Tibial nerve (tissue), 4 donors: ENCODE results near the gene MAGI3. TPM values are rescaled to one million over a fixed set of nuclear protein-coding genes. Genes with fewer than 3 reads are reported as not detected.

Source experiments
- DNase-seq, 2 donors: peaks; one replicate each; pipeline ENCODE4 v3.0.0-alpha.2; 2019; ENCODE audit warnings: low spot score in 2 of 2
- H3K27ac ChIP-seq, 4 donors: fragments of 200-600 bp; sonication (generic) in 3 of 4; one replicate each; pipeline ENCODE4 v1.5.1; 2017 to 2019; ENCODE audit warnings: mild to moderate bottlenecking in 1 of 4
- H3K27me3 ChIP-seq, 2 donors: fragments of 200-600 bp; sonication (generic) in 1 of 2; one replicate each; pipeline versions ENCODE4 v1.5.1 to v1.6.0; 2017 to 2019
- H3K36me3 ChIP-seq, 3 donors: fragments of 200-600 bp; sonication (generic); one replicate each; pipeline ENCODE4 v1.5.1; 2018 to 2019
- H3K4me1 ChIP-seq, 4 donors: fragments of 200-600 bp; sonication (generic) in 3 of 4; one replicate each; pipeline ENCODE4 v1.5.1; 2017 to 2019
- H3K4me3 ChIP-seq, 4 donors: fragments of 200-600 bp; sonication (generic) in 3 of 4; one replicate each; pipeline ENCODE4 v1.5.1; 2017 to 2019; ENCODE audit warnings: mild to moderate bottlenecking in 1 of 4, moderate library complexity in 1 of 4
- H3K9me3 ChIP-seq, 4 donors: fragments of 200-600 bp; sonication (generic) in 3 of 4; one replicate each; pipeline ENCODE4 v1.5.1; 2017 to 2019
- CTCF ChIP-seq, 5 experiments: fragments of 200-600 bp in 3 of 5; fragments of 450-650 bp in 2 of 5; sonication (generic) in 3 of 5; IDR thresholded peaks; one replicate each; pipeline ENCODE4 v1.5.1; 2016 to 2019; ENCODE audit warnings: antibody characterized with exemption in 5 of 5, mild to moderate bottlenecking in 3 of 5, moderate library complexity in 2 of 5
- EP300 ChIP-seq, 2 donors: sonication (generic); formaldehyde crosslinking; IDR thresholded peaks; one replicate each; pipeline ENCODE4 v1.6.1; 2017; ENCODE audit warnings: antibody characterized with exemption in 2 of 2, mild to moderate bottlenecking in 1 of 2
- POLR2A ChIP-seq, 2 donors: fragments of 450-650 bp; IDR thresholded peaks; one replicate each; pipeline ENCODE4 v1.6.1; 2017; ENCODE audit warnings: antibody characterized with exemption in 2 of 2, mild to moderate bottlenecking in 2 of 2, moderate library complexity in 2 of 2
- WGBS, 2 donors: methylation state at CpG; one replicate each; pipeline ENCODE4 v1.1.5; 2018; 5-methylcytosine and 5-hydroxymethylcytosine counted together
- total RNA-seq, 4 donors: library from RNA; depleted of rRNA; stranded (reverse); fragments of >200 nt; gene quantifications; one replicate each; pipeline ENCODE4 v1.1.0, GENCODE V29; 2016

Gene MAGI3
- total RNA-seq, 4 donors from 2014 or later, result 15.7 to 23.3 (median 19.4) TPM

GRCh38 chr1:113677250-113678158, 287.2 kb downstream of the MAGI3 start:
- TF ChIP-seq POLR2A (IDR thresholded peaks at IDR 0.05) (no peak), CTCF (IDR thresholded peaks at IDR 0.05) (peak; percentile 35 to 56 (median 51))
- DNase-seq, result peak in 1 of 2 donors; percentile 20
- Histone ChIP-seq H3K9me3 (no peaks in the 10 kb centered on the region), H3K4me3 (no peak overlapping the region), H3K27ac (no peak overlapping the region), H3K27me3 (no peaks in the 10 kb centered on the region), H3K4me1 (peaks cover 0 to 11% (median 0%) of the 10 kb centered on the region in 4 donors), H3K36me3 (peaks cover 0 to 16% (median 0%) of the 10 kb centered on the region in 3 donors)
- 50 to 58% methylated on average over 7 of the region's 7 CpGs for WGBS, 2 donors

GRCh38 chr1:113678159-113678469, 287.8 kb downstream of the MAGI3 start:
- Histone ChIP-seq H3K36me3 (peaks cover 0 to 11% (median 0%) of the 10 kb centered on the region in 3 donors), H3K27ac (no peak overlapping the region), H3K27me3 (no peaks in the 10 kb centered on the region), H3K4me3 (no peak overlapping the region), H3K4me1 (peaks cover 0 to 12% (median 0%) of the 10 kb centered on the region in 4 donors), H3K9me3 (no peaks in the 10 kb centered on the region)
- TF ChIP-seq EP300 (IDR thresholded peaks at IDR 0.05) (no peak), CTCF (IDR thresholded peaks at IDR 0.05) (no peak), POLR2A (IDR thresholded peaks at IDR 0.05) (no peak)
- no peak for DNase-seq

GRCh38 chr1:113681596-113682337, 291.5 kb downstream of the MAGI3 start:
- no peak overlapping the region for H3K27ac ChIP-seq
- peaks cover 0 to 4% (median 0%) of the 10 kb centered on the region in 3 donors for H3K36me3 ChIP-seq
- peaks cover 0 to 21% (median 0%) of the 10 kb centered on the region in 4 donors for H3K4me1 ChIP-seq
- no peaks in the 10 kb centered on the region for H3K9me3 ChIP-seq
- no peak for TF ChIP-seq EP300 (IDR thresholded peaks at IDR 0.05)
- no peak for TF ChIP-seq POLR2A (IDR thresholded peaks at IDR 0.05)
- no peak for TF ChIP-seq CTCF (IDR thresholded peaks at IDR 0.05)
- no peak for DNase-seq
- H3K4me3 ChIP-seq, result no peak overlapping the region
- WGBS, 2 donors, result 92 to 95% methylated on average over 7 of the region's 7 CpGs
- H3K27me3 ChIP-seq, result no peaks in the 10 kb centered on the region

GRCh38 chr1:113683384-113684152, 293.3 kb downstream of the MAGI3 start:
- H3K9me3 ChIP-seq, result no peaks in the 10 kb centered on the region
- DNase-seq, result no peak
- 50 to 55% methylated on average over 8 of the region's 8 CpGs for whole genome bisulfite sequencing, 2 donors
- peak overlapping the region in 3 of 4 donors; percentile 32 to 71 (median 68) for H3K27ac ChIP-seq
- H3K27me3 ChIP-seq, result no peaks in the 10 kb centered on the region
- H3K4me1 ChIP-seq, result peaks cover 0 to 11% (median 0%) of the 10 kb centered on the region in 4 donors
- TF ChIP-seq POLR2A (IDR thresholded peaks at IDR 0.05) (no peak), EP300 (IDR thresholded peaks at IDR 0.05) (peak in 1 of 2 donors; percentile 8)
- H3K4me3 ChIP-seq, result no peak overlapping the region
- H3K36me3 ChIP-seq, result peaks cover 0 to 4% (median 0%) of the 10 kb centered on the region in 3 donors

- H3K4me3 ChIP-seq, result no peak overlapping the region
- H3K27ac ChIP-seq, result peak overlapping the region in 3 of 4 donors; percentile 32 to 71 (median 68)
- H3K36me3 ChIP-seq, result peaks cover 0 to 4% (median 0%) of the 10 kb centered on the region in 3 donors
- H3K9me3 ChIP-seq, result no peaks in the 10 kb centered on the region
- peak; percentile 40 to 42 for DNase-seq
- TF ChIP-seq POLR2A (IDR thresholded peaks at IDR 0.05) (no peak), EP300 (IDR thresholded peaks at IDR 0.05) (no peak), CTCF (IDR thresholded peaks at IDR 0.05) (no peak)
- no peaks in the 10 kb centered on the region for H3K27me3 ChIP-seq
- WGBS, 2 donors, result 53 to 55% methylated on average over 6 of the region's 6 CpGs
- H3K4me1 ChIP-seq, result peaks cover 0 to 11% (median 0%) of the 10 kb centered on the region in 4 donors
Observed at GRCh38 chr1:113684153-113684541, 293.8 kb downstream of the MAGI3 start.
